GM12875 (cell line): Measurements from ENCODE around the gene ADCY4.
"Not testable (repeated sequence)": the region's sequence is repeated elsewhere in the genome, so short reads cannot be mapped to it uniquely, and the experiment has no call there.

Source experiments
- H3K4me3 ChIP-seq: one replicate; pipeline ENCODE4 v1.5.1; 2011; ENCODE audit warnings: low read depth, low read length, control low read depth
- TF ChIP-seq, protein P1 (sequence below): IDR thresholded peaks from 2 replicates; pipeline ENCODE4 v1.5.1; 2011; ENCODE audit warnings: low read depth, mild to moderate bottlenecking, control low read depth, inconsistent platforms, low read length, moderate library complexity, borderline replicate concordance; ENCODE audit not compliant: insufficient read depth

The ADCY4 gene

DNA sequence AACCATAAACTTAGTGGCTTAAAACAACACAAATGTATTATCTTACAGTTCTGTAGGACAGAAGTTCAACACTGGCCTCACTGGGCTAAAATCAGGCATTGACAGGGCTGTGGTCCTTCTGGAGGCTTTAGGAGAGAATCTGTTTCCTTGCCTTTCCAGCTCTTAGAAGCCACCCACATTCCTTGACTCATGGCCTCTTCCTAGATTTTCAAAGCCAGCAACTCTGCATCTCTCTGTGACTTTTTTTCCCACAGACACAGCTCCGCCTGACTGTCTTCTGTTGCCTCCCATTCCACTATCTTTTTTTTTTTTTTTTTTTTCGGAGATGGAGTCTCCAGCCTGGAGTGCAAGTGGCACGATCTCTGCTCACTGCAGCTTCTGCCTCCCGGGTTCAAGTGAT is 21.3 kb upstream of the ADCY4 start:
- TF ChIP-seq, protein P1, sequence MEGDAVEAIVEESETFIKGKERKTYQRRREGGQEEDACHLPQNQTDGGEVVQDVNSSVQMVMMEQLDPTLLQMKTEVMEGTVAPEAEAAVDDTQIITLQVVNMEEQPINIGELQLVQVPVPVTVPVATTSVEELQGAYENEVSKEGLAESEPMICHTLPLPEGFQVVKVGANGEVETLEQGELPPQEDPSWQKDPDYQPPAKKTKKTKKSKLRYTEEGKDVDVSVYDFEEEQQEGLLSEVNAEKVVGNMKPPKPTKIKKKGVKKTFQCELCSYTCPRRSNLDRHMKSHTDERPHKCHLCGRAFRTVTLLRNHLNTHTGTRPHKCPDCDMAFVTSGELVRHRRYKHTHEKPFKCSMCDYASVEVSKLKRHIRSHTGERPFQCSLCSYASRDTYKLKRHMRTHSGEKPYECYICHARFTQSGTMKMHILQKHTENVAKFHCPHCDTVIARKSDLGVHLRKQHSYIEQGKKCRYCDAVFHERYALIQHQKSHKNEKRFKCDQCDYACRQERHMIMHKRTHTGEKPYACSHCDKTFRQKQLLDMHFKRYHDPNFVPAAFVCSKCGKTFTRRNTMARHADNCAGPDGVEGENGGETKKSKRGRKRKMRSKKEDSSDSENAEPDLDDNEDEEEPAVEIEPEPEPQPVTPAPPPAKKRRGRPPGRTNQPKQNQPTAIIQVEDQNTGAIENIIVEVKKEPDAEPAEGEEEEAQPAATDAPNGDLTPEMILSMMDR: no peak
- no peak overlapping the region for H3K4me3 ChIP-seq

GRCh38 chr14:24355009-24355408 is 20.1 kb upstream of the ADCY4 start:
- TF ChIP-seq, protein P1: no peak
- no peak overlapping the region for H3K4me3 ChIP-seq

DNA sequence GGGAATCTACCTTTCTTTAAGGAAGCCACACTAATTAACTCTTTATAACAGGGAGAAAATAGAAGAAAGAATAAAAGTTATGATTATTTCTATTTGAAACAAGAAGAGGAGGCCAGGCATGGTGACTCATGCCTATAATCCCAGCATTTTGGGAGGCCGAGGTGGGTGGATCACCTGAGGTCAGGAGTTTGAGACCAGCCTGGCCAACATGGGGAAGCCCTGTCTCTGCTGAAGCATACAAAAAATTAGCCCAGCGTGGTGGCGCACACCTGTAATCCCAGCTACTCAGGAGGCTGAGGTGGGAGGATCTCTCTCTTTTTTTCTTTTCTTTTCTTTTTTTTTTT is 19.6 kb upstream of the ADCY4 start:
- H3K4me3 ChIP-seq: not testable (repeated sequence)

- TF ChIP-seq, protein P1: no peak
- no peak overlapping the region for H3K4me3 ChIP-seq
These were observed 18.9 kb upstream of the ADCY4 start for GRCh38 chr14:24353559-24354481.

- TF ChIP-seq, protein P1: no peak
These were observed 16.6 kb upstream of the ADCY4 start for GRCh38 chr14:24351517-24351916.

DNA sequence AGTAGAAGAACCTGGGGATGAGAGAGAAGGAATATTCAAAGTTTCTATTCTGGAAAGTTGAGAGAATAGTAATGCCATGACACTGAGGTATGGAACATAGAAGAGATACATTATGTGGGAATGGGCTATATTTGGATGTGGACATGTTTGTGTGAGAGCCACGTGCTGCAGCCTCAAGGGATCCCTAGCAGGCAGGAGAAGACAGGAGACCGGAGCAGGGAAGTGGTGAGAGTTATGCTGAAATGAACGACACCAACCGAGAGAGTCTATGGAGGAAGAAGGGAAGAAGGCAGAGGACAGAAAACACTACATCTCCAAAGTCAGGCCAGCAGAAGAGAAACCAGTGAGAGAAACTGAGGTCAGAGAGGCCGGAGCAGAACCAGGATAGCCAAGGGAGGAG is 14.9 kb upstream of the ADCY4 start:
- H3K4me3 ChIP-seq: no peak overlapping the region
- TF ChIP-seq, protein P1: no peak

More at GRCh38 chr14:24351517-24351916, 16.6 kb upstream of the ADCY4 start:
- no peak overlapping the region for H3K4me3 ChIP-seq

DNA sequence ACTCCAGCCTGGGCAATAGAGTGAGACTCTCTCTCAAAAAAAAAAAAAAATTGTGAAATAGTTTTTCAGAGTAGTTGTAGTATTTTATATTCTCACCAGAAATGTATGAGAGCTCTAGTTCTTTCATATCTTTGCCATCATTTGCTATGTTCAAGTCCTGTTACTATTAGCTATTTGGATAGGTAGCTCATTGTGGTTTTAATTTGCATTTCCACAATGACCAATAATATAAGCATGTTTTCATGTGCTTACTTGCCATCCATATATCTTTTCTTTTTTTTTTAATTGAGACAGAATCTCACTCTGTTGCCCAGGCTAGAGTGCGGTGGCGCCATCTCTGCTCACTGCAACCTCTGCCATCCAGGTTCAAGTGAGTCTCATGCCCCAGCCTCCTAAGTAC is 13.3 kb upstream of the ADCY4 start:
- no peak overlapping the region for H3K4me3 ChIP-seq
- TF ChIP-seq, protein P1: no peak
